Right atrium auricular region (tissue), 2 donors: ENCODE measurements around the gene CRACDL. TPM values are rescaled to one million over a fixed set of nuclear protein-coding genes. Genes with fewer than 3 reads are reported as not detected.

Experiments used
- DNase-seq: peaks from one replicate; pipeline ENCODE4 v3.0.0-alpha.2; 2019; ENCODE audit warnings: low spot score
- H3K27ac ChIP-seq, 2 donors: fragments of 200-600 bp; sonication (generic); 1 replicate in 1 of 2; 2 replicates in 1 of 2; pipeline ENCODE4 v1.5.1; 2016 to 2019
- H3K27me3 ChIP-seq, 2 donors: fragments of 200-600 bp; sonication (generic); one replicate each; pipeline versions ENCODE4 v1.5.1 to v1.6.0; 2017 to 2019
- H3K36me3 ChIP-seq: fragments of 200-600 bp; sonication (generic); one replicate; pipeline ENCODE4 v1.5.1; 2016
- H3K4me1 ChIP-seq, 2 donors: fragments of 200-600 bp; sonication (generic); one replicate each; pipeline versions ENCODE4 v1.5.1 to v1.6.0; 2017 to 2019
- H3K4me3 ChIP-seq, 2 donors: fragments of 200-600 bp; sonication (generic); 1 replicate in 1 of 2; 2 replicates in 1 of 2; pipeline ENCODE4 v1.5.1; 2017 to 2019; ENCODE audit warnings: mild to moderate bottlenecking in 1 of 2, moderate library complexity in 1 of 2
- H3K9me3 ChIP-seq, 2 donors: fragments of 200-600 bp; sonication (generic); one replicate each; pipeline ENCODE4 v1.5.1; 2019
- total RNA-seq, 2 donors: library from RNA; depleted of rRNA; stranded (reverse); fragments of >200 nt; gene quantifications; one replicate each; pipeline ENCODE4 v1.1.0, GENCODE V29; 2016
- TF ChIP-seq, protein P1 (sequence below), 2 donors: fragments of 200-600 bp; sonication (generic); IDR thresholded peaks; one replicate each; pipeline ENCODE4 v1.5.1; 2019; ENCODE audit warnings: antibody characterized with exemption in 2 of 2

CRACDL gene
- total RNA-seq, 2 donors from 2014 or later: 5.3 to 7.4 TPM

DNA sequence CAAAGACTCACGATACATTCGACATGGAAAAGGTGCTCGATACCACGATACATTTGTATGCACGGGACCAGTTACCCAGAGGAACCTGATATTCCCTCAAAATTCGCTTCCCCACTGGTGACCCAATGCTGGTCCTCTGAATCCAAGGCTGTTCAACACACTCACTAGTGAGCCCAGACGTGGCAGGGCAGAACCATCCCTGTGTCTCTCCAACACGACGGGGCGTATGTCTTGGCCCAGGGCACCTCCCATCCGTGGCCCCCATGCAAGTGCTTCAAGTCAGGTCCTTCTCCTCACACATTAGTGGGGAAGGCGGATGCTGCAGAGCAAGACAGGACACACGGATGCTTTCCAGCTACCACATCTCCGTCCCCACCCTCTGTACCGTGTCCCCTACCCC, 6.1 kb downstream of the CRACDL start:
- Histone ChIP-seq H3K4me1 (peaks cover 0 to 1% of the 10 kb centered on the region in 2 donors), H3K27me3 (no peaks in the 10 kb centered on the region), H3K4me3 (no peak overlapping the region), H3K9me3 (no peaks in the 10 kb centered on the region), H3K27ac (no peak overlapping the region), H3K36me3 (no peaks in the 10 kb centered on the region)
- TF ChIP-seq, protein P1, sequence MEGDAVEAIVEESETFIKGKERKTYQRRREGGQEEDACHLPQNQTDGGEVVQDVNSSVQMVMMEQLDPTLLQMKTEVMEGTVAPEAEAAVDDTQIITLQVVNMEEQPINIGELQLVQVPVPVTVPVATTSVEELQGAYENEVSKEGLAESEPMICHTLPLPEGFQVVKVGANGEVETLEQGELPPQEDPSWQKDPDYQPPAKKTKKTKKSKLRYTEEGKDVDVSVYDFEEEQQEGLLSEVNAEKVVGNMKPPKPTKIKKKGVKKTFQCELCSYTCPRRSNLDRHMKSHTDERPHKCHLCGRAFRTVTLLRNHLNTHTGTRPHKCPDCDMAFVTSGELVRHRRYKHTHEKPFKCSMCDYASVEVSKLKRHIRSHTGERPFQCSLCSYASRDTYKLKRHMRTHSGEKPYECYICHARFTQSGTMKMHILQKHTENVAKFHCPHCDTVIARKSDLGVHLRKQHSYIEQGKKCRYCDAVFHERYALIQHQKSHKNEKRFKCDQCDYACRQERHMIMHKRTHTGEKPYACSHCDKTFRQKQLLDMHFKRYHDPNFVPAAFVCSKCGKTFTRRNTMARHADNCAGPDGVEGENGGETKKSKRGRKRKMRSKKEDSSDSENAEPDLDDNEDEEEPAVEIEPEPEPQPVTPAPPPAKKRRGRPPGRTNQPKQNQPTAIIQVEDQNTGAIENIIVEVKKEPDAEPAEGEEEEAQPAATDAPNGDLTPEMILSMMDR (IDR thresholded peaks at IDR 0.05): no peak
- no peak for DNase-seq

DNA sequence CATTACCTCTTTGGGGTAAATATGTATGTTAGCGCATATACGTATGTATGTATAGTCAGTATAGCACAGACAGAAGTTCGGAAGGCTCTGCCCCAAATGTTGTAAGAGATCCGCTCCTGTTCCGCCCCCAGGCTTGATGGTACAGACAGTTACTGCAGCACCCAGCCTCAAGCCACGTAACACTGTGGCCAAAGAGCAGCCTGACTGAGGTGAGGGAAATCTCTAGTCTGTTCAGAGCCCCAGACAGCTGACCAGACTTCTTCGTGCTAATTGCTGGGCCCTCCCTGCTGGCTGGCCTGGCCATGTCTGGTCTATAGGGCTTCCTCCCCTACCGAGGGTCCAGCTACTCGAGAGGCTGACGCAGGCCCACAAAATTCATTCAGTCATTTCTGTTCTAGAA, 7.8 kb downstream of the CRACDL start:
- peaks cover 0 to 3% of the 10 kb centered on the region in 2 donors for H3K9me3 ChIP-seq
- TF ChIP-seq, protein P1 (IDR thresholded peaks at IDR 0.05): no peak
- H3K27me3 ChIP-seq: no peaks in the 10 kb centered on the region
- no peaks in the 10 kb centered on the region for H3K36me3 ChIP-seq
- H3K27ac ChIP-seq: no peak overlapping the region
- no peak overlapping the region for H3K4me3 ChIP-seq
- no peaks in the 10 kb centered on the region for H3K4me1 ChIP-seq
- no peak for DNase-seq

DNA sequence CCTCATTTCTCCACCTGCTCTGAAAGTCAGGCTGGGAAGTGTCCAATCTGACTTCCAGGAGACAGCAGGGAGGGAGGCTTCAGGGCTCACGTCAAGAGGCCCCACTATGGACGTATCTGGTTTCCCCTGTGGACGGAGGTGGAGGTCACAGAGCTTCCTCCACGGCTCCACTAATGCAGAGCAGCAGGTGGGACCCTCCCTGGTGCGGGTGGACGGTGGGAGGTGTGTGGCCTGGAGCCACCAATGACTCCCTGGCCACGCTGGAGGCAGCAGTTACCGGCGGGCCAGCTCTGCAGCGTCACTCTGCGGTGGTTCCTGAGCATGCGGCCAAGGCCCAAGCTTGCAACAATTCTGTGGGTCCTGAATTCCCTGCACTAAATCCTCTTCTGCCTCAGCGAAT, 9.0 kb downstream of the CRACDL start:
- DNase-seq: no peak
- H3K27me3 ChIP-seq: no peaks in the 10 kb centered on the region
- no peaks in the 10 kb centered on the region for H3K36me3 ChIP-seq
- no peaks in the 10 kb centered on the region for H3K4me1 ChIP-seq
- no peak overlapping the region for H3K27ac ChIP-seq
- TF ChIP-seq, protein P1 (IDR thresholded peaks at IDR 0.05): no peak
- H3K9me3 ChIP-seq: peaks cover 0 to 5% of the 10 kb centered on the region in 2 donors
- H3K4me3 ChIP-seq: no peak overlapping the region

DNA sequence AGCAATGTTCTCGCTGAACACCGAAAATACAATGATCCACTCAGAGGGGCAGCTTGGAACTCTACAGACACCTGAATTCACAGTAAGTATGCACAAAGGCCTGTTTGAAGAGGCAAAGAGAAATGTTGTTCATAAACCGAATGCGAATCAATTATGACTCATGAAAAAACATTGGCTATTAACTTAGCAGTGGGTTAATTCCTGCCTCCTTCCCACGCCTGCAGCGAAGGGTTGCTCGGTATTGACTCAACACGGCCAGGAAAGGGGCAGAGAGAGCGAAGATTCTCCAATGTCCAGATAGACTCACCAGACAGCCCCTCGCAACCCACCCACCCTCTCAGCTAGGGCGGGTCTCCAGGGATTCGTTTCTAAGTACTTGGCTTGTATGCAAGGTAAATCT, 9.4 kb downstream of the CRACDL start:
- no peaks in the 10 kb centered on the region for H3K36me3 ChIP-seq
- H3K9me3 ChIP-seq: peaks cover 0 to 5% of the 10 kb centered on the region in 2 donors
- no peak for DNase-seq
- no peaks in the 10 kb centered on the region for H3K4me1 ChIP-seq
- TF ChIP-seq, protein P1 (IDR thresholded peaks at IDR 0.05): no peak
- H3K27me3 ChIP-seq: no peaks in the 10 kb centered on the region
- H3K27ac ChIP-seq: no peak overlapping the region
- H3K4me3 ChIP-seq: no peak overlapping the region

DNA sequence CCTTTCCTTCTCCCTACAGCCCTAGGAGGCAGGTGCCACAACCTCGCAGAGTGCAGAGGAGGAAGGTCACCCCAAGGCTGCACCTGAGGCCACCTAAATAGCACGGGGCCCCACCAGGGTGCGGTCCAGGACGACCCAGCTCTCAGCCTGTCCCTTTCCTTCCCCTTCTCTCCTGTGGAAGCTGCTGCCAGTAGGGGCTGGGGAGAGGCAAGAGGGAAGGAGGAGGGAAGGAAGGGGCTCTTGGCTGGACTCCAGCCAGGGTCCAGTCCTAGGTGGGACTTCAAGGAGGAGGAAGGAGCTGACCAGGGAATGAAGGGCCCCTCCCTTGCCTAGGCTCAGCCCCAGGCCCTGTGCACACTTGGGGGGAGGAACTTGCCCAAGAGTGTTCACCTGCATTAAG, 11.1 kb downstream of the CRACDL start:
- no peak overlapping the region for H3K27ac ChIP-seq
- no peak overlapping the region for H3K4me3 ChIP-seq
- H3K36me3 ChIP-seq: no peaks in the 10 kb centered on the region
- no peaks in the 10 kb centered on the region for H3K4me1 ChIP-seq
- H3K27me3 ChIP-seq: no peaks in the 10 kb centered on the region
- peaks cover 0 to 5% of the 10 kb centered on the region in 2 donors for H3K9me3 ChIP-seq
- no peak for DNase-seq
- TF ChIP-seq, protein P1 (IDR thresholded peaks at IDR 0.05): no peak

DNA sequence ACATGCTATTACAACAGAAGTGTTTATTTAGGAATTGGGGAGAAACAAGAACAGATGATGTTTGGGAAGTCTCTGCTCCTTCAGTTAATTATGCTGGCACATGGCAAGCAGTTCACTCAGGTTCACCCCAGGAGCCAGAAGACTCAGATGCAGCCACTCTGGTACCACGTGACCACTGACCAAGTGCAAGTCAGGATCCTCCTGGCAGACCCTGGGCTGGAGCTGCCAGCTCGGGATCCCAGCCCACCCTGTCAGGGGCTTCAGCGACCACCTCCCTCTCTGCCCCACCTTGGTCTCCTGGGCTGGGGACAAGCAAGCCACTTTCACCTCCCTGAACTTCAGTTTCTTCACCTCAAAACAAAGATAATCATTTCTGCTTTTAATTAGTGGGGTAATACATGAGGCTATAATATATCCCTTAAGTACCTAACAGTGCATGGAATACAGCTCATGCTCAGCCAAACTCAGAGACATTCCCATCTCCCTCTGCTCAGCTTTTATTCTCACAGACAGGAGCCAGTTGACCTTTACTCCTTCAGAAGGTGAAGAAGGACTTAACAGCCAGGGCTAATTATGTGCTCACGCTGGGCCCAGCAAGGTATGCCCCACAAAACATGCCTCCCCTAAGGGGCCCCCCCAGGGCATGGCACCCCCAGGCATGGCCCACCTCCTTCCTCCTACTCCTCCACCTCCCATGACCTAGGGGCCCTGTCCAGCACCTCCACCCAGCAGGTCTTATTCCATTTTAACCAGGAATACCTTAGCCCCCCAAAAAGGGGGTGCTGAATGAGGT, 11.8 kb downstream of the CRACDL start:
- TF ChIP-seq, protein P1 (IDR thresholded peaks at IDR 0.05): no peak
- peaks cover 0 to 5% of the 10 kb centered on the region in 2 donors for H3K9me3 ChIP-seq
- DNase-seq: no peak
- H3K27ac ChIP-seq: no peak overlapping the region
- H3K27me3 ChIP-seq: no peaks in the 10 kb centered on the region
- H3K36me3 ChIP-seq: no peaks in the 10 kb centered on the region
- no peaks in the 10 kb centered on the region for H3K4me1 ChIP-seq
- H3K4me3 ChIP-seq: no peak overlapping the region
